ENCODE measurements around the gene INF2.
"Not testable (repeated sequence)": the region's sequence is repeated elsewhere in the genome, so short reads cannot be mapped to it uniquely, and the experiment has no call there.

The INF2 gene

DNA sequence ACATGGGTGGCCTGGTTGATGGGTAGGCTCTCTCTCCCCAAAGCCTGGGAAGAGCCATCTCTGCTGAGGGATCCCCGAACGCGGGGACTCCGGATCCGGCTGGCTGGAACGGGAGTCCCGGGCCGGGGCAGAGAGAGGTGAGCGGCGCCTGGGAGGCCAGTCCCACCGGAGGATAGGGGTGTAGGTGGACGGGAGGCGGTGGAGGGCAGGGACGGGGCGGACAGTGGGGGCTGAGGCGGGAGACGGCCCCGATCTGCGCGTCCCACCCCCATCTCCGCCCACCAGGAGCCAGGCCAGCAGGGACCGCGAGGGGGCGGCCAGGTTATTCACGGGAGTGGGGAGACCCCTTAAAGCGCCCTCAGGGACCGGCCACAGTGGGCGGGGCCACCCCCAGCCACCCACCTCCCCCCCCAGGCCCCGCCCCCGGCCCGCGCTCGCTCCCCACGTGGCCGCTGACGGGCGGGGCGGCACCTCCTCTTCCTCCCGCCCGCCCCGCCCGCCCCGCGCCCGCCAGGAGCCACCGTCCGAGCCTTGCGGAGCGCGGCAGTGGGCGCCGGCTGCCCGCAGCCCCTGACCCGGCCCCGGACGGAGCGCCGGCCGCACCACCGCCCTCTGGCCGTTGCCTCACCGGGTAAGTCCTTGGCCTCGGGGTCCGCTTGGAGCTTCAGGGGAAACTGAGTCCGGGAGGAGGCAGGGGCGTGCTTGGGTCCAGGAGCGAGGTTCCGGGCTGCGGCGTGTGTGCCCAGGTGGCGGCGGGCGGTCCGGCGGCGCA is at the start of gene INF2:
TSS of gene INF2 (plus strand) at position 510 of the 772 bp plus-strand sequence. CDS start 11,748 bp downstream, outside the sequence.
- DNase-seq (ENCODE audit: low spot score): peak; percentile 36

- peak; percentile 63 for DNase-seq (ENCODE audit: low spot score)
These were observed 49.4 kb upstream of the INF2 start for GRCh38 chr14:104639885-104640548.

DNA sequence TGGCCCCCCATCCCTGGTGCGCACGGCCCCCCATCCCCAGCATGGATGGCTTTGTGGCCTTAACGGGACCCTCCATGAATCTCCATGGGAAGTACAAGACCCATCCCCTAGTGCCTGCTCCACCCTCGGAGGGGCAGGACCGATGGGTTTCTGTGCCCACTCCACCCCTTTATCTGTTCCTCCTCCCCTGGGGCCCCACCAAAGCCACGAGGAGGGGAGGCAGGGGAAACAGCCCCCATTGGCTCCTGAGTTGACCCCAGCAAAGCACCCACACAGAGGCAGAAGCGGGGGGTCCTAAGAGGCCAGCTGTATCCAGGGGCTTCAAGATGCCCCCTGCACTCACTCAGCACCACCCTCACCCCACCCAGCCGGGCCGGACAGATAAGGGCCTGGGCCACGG is 48.7 kb upstream of the INF2 start:
- no peak for DNase-seq (ENCODE audit: low spot score)

DNA sequence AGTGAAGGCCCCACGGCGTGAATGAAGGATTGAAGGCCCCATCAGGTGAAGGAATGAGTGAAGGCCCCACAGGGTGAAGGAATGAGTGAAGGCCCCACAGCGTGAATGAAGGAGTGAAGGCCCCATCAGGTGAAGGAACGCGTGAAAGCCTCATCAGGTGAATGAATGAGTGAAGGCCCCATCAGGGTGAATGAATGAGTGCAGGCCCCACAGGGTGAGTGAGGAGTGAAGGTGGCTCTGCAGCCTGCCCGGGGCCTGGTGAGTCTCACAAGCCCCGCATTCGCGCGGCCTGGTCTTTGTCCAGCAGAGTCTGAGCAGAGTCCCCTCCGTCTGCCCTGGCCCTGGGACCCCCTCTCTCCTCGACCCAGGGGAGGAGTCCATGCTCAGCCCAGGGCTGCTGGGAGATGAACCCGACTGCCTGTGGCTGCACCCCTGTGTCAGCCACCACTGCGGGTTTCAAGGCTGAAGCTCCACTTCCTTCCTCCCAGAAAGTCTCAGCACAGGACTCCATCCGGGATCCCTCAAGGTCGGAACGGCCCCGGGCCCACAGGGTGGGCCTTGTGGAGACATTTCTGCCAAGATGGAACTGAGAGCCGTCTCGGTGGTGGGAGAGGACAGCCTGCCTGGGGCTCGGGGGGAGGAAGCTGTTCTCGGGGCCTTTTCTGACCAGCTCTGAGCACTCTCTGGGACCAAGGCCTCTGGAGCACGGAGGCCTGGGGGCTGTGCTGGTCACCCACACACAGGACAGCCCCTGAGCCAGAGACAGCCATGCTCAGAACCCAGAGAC is 47.5 kb upstream of the INF2 start:
- peak; percentile 27 for DNase-seq (ENCODE audit: low spot score)

GRCh38 chr14:104642540-104642868 is 46.9 kb upstream of the INF2 start:
- DNase-seq (ENCODE audit: low spot score): no peak

DNA sequence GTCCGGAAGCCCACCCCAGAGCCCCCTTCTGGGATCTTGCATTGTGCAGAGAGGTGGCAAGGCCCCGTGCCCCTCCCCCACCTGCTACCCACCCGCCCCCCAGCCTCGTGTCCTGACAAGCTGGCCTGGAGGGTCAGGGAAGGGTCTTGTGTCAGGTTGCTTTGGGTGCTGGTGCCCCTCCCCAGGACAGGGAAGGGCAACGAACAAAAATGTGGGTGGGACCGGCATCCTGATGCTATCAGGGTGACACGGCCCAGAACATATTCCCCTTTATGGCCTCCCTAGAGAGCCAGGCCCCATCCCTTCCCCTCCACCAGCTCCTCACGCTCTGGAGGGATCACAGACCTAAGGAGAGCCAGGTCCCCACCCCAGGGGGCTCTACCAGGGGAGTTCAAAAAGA is 46.1 kb upstream of the INF2 start:
- DNase-seq (ENCODE audit: low spot score): no peak

GRCh38 chr14:104644091-104644635 is 45.3 kb upstream of the INF2 start:
- DNase-seq (ENCODE audit: low spot score): no peak

DNA sequence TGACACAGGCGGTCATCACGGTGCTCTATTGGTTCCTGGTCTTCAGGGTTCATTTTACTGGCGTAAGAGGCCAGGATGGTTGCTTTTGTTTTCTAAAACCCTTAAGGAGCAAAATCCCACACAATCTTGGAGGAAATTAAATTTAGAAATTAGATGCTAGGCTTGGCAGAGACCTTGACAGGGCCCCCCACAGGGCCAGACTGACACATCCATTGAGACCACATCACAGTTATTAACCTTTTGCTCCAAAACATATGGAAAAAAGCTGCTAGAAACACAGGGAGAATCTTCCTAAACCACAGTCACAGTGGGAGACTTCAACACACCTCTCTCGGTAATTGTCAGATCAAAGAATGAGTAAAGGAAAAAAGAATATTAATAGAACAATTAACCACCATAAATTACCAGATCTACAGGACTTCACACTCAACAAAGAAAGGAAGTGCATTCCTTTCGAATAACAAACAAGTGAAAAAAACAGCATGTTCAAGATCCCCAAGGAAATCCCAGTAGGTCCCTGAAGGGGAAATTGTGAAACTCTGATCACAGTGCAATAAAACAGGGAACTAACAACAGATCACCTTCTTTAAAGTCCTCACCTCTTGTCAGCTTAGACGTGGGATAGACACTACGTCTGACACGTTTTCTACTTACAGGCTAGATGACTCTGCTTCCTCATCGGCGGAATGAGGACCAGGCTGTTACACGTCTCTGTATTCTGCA is 44.6 kb upstream of the INF2 start:
- peak; percentile 21 for DNase-seq (ENCODE audit: low spot score)

- DNase-seq (ENCODE audit: low spot score): no peak
These were observed 41.9 kb upstream of the INF2 start for GRCh38 chr14:104647467-104648043.

GRCh38 chr14:104650057-104650980 is 39.1 kb upstream of the INF2 start:
- peak; percentile 44 for DNase-seq (ENCODE audit: low spot score)

GRCh38 chr14:104650981-104651875 is 38.2 kb upstream of the INF2 start:
- DNase-seq (ENCODE audit: low spot score): no peak

- no peak for DNase-seq (ENCODE audit: low spot score)
These were observed 37.5 kb upstream of the INF2 start for GRCh38 chr14:104651876-104652260.

- DNase-seq (ENCODE audit: low spot score): no peak
These were observed 37.0 kb upstream of the INF2 start for GRCh38 chr14:104652386-104652785.

DNA sequence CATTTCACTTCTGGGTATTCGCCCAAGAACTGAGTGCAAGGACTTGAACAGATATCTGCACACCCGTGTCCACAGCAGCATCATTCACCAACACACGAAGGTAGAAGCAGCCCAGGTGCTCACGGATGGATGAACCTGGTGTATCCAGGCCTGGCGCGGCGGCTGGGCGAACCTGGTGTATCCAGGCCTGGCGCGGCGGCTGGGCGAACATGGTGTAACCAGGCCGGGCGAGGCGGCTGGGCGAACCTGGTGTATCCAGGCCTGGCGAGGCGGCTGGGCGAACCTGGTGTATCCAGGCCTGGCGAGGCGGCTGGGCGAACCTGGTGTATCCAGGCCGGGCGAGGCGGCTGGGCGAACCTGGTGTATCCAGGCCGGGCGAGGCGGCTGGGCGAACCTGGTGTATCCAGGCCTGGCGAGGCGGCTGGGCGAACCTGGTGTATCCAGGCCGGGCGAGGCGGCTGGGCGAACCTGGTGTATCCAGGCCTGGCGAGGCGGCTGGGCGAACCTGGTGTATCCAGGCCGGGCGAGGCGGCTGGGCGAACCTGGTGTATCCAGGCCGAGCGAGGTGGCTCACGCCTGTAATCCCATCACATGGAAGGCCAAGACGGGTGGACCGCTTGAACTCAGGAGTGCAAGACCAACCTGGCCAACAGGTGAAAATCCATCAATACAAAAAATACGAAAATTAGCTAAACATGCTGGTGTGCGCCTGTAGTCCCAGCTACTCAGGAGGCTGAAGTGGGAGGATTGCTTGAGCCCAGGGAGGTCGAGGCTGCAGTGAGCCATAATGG is 36.1 kb upstream of the INF2 start:
- not testable (repeated sequence) for DNase-seq (ENCODE audit: low spot score)

- no peak for DNase-seq (ENCODE audit: low spot score)
These were observed 35.3 kb upstream of the INF2 start for GRCh38 chr14:104654119-104654518.

DNA sequence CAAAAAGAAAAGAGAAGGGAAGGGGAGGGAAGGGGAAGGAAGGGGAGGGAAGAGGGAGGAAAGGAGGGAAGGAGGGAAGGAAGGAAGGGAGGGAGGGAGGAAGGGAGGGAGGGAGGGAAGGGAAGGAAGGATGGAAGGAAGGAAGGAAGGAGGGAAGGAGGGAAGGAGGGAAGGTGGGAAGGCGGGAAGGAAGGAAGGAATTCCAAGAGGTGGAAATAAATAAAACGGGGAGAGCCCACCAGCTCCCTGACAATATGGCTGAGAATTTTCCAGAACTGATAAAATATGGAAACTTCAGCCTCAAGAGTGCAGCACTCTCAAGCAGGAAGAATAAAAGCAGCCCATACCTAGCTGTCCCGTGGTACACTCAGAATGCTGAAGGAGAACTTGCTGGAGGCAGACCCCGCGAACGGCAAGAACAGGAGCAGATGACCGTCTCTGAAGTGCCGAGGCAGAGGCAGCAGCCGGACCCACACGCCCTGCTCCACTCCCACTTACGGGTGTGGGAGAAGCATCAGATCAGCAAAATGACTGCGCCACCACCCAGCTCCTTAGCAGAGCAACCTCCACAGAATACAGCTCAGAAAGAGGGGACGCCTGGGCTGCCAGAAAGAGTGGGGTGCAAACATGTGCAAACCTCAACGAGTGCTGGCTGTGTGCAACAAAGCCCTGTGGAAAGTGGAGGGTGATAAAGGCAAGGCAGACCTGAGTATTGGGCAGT is 34.1 kb upstream of the INF2 start:
- no peak for DNase-seq (ENCODE audit: low spot score)

- peak; percentile 60 for DNase-seq (ENCODE audit: low spot score)
These were observed 33.3 kb upstream of the INF2 start for GRCh38 chr14:104656014-104656714.

Data from kidney capillary endothelial cell (primary cell).